Activated T-cell treated with anti-CD3 and anti-CD28 coated beads, Interleukin-2, amount 50 U/mL, for 48 hours (primary cell): ENCODE measurements around the gene SPINK4.

ENCODE experiments used
- DNase-seq, 2 experiments: peaks; one replicate each; pipeline ENCODE4 v3.0.0-alpha.2; 2020

The SPINK4 gene

GRCh38 chr9:33294670-33295432, 54.9 kb downstream of the SPINK4 start:
- DNase-seq, result no peak

- DNase-seq, result no peak
Measured at GRCh38 chr9:33295571-33295970, 55.6 kb downstream of the SPINK4 start.

- no peak for DNase-seq
Measured at GRCh38 chr9:33297432-33297831, 57.5 kb downstream of the SPINK4 start.
